ENCODE data around the gene AIFM1.

DNA sequence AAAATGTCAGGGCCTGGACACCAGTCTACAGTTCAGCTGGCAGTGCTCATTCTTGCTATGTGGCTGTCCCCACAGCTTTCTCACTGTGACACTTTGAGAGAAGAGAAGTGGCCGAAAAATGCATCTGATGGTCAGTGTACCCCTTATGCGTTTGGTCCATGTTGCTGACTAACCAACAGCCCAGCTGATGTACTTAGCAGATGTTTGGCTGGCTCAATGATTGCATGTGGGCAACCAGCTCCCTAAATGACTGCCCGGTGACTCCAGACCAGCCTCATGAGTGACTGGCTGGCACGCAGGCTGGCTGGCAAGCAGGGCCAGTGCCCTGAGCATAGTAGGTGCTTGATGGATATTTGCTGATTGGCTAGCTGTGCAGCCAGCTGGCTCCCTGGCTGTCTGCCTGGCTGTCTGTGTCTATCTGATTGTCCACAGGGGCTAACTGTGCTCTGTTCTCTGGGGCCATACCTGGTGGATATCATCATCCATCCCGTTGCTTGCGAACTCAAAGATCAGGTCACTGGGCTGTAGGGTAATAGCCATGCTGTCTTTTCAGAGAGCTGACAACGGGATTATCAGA is 84.8 kb downstream of the AIFM1 start:
- TF ChIP-seq, protein P1, sequence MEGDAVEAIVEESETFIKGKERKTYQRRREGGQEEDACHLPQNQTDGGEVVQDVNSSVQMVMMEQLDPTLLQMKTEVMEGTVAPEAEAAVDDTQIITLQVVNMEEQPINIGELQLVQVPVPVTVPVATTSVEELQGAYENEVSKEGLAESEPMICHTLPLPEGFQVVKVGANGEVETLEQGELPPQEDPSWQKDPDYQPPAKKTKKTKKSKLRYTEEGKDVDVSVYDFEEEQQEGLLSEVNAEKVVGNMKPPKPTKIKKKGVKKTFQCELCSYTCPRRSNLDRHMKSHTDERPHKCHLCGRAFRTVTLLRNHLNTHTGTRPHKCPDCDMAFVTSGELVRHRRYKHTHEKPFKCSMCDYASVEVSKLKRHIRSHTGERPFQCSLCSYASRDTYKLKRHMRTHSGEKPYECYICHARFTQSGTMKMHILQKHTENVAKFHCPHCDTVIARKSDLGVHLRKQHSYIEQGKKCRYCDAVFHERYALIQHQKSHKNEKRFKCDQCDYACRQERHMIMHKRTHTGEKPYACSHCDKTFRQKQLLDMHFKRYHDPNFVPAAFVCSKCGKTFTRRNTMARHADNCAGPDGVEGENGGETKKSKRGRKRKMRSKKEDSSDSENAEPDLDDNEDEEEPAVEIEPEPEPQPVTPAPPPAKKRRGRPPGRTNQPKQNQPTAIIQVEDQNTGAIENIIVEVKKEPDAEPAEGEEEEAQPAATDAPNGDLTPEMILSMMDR (conservative IDR thresholded peaks at IDR 0.05; ENCODE audit: low read depth, low read length) = no peak
- TF ChIP-seq MXI1 (IDR thresholded peaks at IDR 0.05; ENCODE audit: borderline replicate concordance, low read depth, low read length) (no peak), RCOR1 (IDR thresholded peaks at IDR 0.05; ENCODE audit: insufficient replicate concordance, low read length) (no peak), POLR2A (IDR thresholded peaks at IDR 0.05; ENCODE audit: low read depth, low read length) (no peak), RFX5 (IDR thresholded peaks at IDR 0.05; ENCODE audit: low read depth, low read length) (no peak), BHLHE40 (IDR thresholded peaks at IDR 0.05; ENCODE audit: low read depth, low read length) (no peak), MAFK (IDR thresholded peaks at IDR 0.05; ENCODE audit: low read depth, low read length) (no peak), CEBPB (IDR thresholded peaks at IDR 0.05; ENCODE audit: low read depth, low read length) (no peak), SMC3 (IDR thresholded peaks at IDR 0.05; ENCODE audit: low read depth, low read length) (no peak), FOS (IDR thresholded peaks at IDR 0.05; ENCODE audit: low read depth, low read length) (no peak)

All from IMR-90 (cell line).